Progenitor cell of endocrine pancreas (in vitro differentiated cells): Measurements from ENCODE around the gene CUX1. TPM values are rescaled to one million over a fixed set of nuclear protein-coding genes. Genes with fewer than 3 reads are reported as not detected.

Source experiments
- DNase-seq: peaks from one replicate; pipeline ENCODE4 v3.0.0; 2021; ENCODE audit warnings: low spot score; ENCODE audit not compliant: unreplicated experiment
- H3K27ac Mint-ChIP-seq: 2 replicates; pipeline ENCODE4 v1.8.0; 2021; ENCODE audit warnings: mild to moderate bottlenecking, moderate library complexity, mixed read lengths
- H3K27me3 Mint-ChIP-seq: 2 replicates; pipeline ENCODE4 v1.8.0; 2021; ENCODE audit warnings: mixed read lengths
- H3K36me3 Mint-ChIP-seq: 2 replicates; pipeline ENCODE4 v1.8.0; 2022; ENCODE audit warnings: mixed read lengths; ENCODE audit not compliant: insufficient read depth
- H3K4me1 Mint-ChIP-seq: 2 replicates; pipeline ENCODE4 v1.8.0; 2021; ENCODE audit warnings: low read depth, mixed read lengths
- H3K4me3 Mint-ChIP-seq: 2 replicates; pipeline ENCODE4 v1.8.0; 2021; ENCODE audit warnings: low read depth, mild to moderate bottlenecking, moderate library complexity, mixed read lengths
- H3K9me3 Mint-ChIP-seq: 2 replicates; pipeline ENCODE4 v1.8.0; 2021; ENCODE audit warnings: low read depth, mixed read lengths
- total RNA-seq: library from RNA; stranded (reverse); gene quantifications from 2 replicates; pipeline ENCODE4 v1.2.1, GENCODE V29; 2021
- TF ChIP-seq, protein P1 (sequence below): fragments of 200-600 bp; sonication (generic); IDR thresholded peaks from one replicate; pipeline ENCODE4 v1.5.0; 2021; ENCODE audit warnings: antibody characterized with exemption, mild to moderate bottlenecking; ENCODE audit not compliant: unreplicated experiment

The CUX1 gene
- total RNA-seq, 1 donor from 2014 or later: 103 TPM

DNA sequence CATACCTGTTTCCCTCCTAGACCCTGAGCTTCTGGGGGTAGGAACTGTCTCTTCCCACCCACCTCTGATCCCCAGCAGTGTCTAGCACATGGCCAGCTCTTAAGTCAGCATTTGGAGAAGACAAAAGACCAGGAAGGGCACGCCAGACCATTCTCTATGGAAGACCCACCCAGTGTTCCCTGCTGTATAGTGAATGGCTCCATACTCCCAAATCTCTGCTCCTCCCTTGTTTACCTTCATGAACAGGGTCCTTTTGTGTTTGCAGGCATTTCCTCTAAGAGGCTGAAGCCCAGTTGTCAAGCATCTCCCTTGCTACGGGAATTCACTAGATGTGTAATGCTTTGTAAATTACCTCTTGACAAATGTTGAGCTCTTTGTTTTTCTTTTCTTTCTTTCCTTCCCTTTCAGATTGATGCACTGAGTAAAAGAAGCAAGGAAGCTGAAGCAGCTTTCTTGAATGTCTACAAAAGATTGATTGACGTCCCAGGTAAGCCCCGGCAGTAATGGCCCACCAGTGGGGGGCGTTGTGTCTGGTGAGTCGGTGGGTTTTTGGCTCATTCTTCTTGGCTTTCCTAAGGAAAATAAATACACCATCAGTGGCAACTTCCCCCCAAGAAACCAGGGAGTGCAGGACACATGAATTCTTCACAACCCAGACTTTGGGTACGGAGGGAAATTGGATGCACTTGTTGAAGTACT is 252.7 kb downstream of the CUX1 start:
- DNase-seq: no peak
- no peak overlapping the region for H3K27ac Mint-ChIP-seq
- no peaks in the 10 kb centered on the region for H3K9me3 Mint-ChIP-seq
- peaks cover 8% of the 10 kb centered on the region for H3K4me1 Mint-ChIP-seq
- H3K27me3 Mint-ChIP-seq: no peaks in the 10 kb centered on the region
- H3K36me3 Mint-ChIP-seq: peaks cover 34% of the 10 kb centered on the region
- H3K4me3 Mint-ChIP-seq: no peak overlapping the region
- TF ChIP-seq, protein P1, sequence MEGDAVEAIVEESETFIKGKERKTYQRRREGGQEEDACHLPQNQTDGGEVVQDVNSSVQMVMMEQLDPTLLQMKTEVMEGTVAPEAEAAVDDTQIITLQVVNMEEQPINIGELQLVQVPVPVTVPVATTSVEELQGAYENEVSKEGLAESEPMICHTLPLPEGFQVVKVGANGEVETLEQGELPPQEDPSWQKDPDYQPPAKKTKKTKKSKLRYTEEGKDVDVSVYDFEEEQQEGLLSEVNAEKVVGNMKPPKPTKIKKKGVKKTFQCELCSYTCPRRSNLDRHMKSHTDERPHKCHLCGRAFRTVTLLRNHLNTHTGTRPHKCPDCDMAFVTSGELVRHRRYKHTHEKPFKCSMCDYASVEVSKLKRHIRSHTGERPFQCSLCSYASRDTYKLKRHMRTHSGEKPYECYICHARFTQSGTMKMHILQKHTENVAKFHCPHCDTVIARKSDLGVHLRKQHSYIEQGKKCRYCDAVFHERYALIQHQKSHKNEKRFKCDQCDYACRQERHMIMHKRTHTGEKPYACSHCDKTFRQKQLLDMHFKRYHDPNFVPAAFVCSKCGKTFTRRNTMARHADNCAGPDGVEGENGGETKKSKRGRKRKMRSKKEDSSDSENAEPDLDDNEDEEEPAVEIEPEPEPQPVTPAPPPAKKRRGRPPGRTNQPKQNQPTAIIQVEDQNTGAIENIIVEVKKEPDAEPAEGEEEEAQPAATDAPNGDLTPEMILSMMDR: no peak

DNA sequence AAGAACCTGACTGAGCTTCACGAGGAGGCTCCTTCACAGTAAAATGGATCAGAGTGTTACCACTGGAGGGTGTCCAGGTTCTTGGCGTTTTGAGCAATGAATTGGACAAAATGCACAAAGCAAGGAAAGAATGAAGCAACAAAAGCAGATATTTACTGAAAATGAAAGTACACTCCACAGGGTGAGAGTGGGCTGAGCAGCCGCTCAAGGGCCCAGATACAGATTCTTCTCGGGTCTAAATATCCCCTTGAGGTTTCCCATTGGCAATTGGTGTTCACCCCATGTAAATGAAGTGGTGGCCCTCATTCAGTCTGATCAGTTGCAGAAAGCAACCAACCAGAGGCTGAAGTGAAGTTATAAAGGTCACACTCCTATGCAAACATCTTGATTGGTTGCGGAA is 254.6 kb downstream of the CUX1 start:
- no peak for DNase-seq
- Mint-ChIP-seq H3K27ac (no peak overlapping the region), H3K9me3 (no peaks in the 10 kb centered on the region), H3K4me3 (no peak overlapping the region), H3K4me1 (peaks cover 8% of the 10 kb centered on the region), H3K27me3 (no peaks in the 10 kb centered on the region), H3K36me3 (peaks cover 44% of the 10 kb centered on the region)
- TF ChIP-seq, protein P1: no peak

DNA sequence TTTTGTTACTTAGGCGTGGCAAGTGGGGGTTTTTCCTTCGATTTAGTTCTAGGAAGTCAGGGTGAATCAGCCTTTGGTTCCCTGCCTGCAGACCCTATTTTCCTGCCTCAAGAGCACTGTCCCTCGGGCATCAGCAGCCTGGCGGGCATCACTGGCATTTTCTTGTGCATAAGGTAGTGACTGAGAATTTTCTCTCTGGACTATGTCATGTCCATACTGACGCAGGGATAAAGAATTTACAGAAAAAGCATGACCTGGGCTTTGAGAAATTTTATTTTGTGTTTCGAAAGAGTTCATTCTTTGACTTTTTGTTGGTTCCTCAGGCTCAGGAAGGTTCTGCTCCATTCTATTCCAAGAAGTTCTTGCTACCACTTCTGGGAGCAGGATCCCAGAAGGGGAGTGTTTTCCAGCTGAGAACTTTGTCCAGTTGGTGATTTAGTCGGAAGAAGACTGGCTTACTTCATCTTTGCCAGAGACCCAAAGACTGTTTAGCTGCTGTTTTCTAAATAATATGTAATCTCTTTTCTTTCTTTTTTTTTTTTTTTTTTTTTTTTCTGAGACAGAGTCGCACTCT is 255.3 kb downstream of the CUX1 start:
- no peaks in the 10 kb centered on the region for H3K9me3 Mint-ChIP-seq
- TF ChIP-seq, protein P1: no peak

DNA sequence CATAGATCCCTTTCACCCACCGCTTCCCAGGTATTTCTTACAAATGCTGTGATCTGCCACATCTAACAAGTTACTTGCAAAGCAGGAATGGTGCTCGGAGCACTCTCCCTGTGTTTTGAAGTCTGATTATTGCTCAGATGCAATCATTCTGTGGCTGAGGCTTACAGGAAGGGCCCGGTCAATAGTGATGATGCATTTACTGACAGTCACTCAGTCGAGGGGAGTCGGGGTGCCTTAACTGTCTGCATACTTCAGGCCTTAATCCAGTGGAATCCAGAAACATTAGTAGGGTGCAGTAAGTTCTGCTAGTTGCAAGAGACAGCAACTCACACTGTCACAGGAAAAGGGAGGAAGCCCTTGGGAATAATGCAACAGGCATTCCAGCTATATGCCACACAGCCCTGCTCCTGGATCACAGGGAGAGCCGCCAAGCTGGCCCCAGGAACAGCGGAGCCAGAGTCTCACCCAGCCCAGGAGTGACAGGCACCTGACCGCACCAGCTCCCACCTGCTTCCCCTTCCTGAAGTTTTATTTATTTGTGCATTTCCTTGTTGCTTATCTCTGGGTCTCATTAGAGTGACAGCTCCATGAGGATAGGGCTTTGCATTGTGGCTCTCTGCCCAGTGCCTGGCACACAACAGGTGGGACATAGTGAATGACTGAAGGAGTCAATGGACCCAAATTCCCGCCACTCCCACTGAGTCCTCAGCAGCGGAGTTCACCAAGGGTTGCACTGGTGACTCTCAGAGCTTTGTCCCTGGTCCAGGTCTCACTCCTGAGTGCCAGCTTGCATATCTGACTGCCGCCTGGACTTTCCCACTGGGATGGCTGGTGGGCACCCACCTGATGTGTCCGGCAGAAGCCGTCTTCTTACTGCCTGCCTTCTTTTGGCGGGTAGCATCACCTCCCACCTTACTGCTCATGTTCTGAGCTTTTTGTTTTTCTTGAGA is 256.8 kb downstream of the CUX1 start:
- Mint-ChIP-seq H3K4me1 (peaks cover 4% of the 10 kb centered on the region), H3K27me3 (no peaks in the 10 kb centered on the region), H3K9me3 (no peaks in the 10 kb centered on the region), H3K4me3 (no peak overlapping the region), H3K27ac (no peak overlapping the region), H3K36me3 (peaks cover 38% of the 10 kb centered on the region)
- no peak for DNase-seq
- TF ChIP-seq, protein P1: no peak

More for the DNA sequence above, 255.3 kb downstream of the CUX1 start:
- no peak overlapping the region for H3K4me3 Mint-ChIP-seq
- no peak for DNase-seq
- H3K4me1 Mint-ChIP-seq: peaks cover 8% of the 10 kb centered on the region
- peaks cover 44% of the 10 kb centered on the region for H3K36me3 Mint-ChIP-seq
- H3K27me3 Mint-ChIP-seq: no peaks in the 10 kb centered on the region
- H3K27ac Mint-ChIP-seq: no peak overlapping the region

DNA sequence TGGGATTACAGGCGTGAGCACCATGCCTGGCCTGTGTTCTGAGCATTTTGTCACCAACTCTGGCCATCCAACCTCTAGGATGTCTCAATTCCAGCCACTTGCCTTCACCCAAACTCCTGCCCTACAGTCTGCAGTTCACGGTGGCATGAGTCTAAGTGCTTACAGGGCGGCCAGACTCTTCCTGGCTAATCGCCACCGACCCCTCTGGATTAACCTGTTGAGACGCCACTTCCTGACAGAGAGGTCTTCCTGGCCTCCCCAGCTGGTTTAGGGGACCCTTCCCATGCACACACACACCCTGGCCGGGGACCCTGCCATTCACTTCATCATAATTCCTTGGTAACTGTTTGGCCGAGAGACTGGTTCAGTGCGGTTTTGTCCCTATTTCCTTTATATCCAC is 257.7 kb downstream of the CUX1 start:
- Mint-ChIP-seq H3K27ac (no peak overlapping the region), H3K4me3 (no peak overlapping the region), H3K9me3 (no peaks in the 10 kb centered on the region), H3K27me3 (no peaks in the 10 kb centered on the region), H3K36me3 (peaks cover 37% of the 10 kb centered on the region), H3K4me1 (peaks cover 9% of the 10 kb centered on the region)
- DNase-seq: no peak
- TF ChIP-seq, protein P1: no peak
